Left lung (tissue), 10 donors: Measurements from ENCODE around the gene APOBEC3A. TPM values are rescaled to one million over a fixed set of nuclear protein-coding genes. Genes with fewer than 3 reads are reported as not detected.

Experiments used
- ATAC-seq: fragments of 200-7000 bp; cut with Tn5 transposase; one replicate; pipeline ENCODE4 v1.9.1; 2020; ENCODE audit warnings: moderate library complexity
- DNase-seq, 4 donors: peaks; one replicate each; pipeline ENCODE4 v3.0.0-alpha.2; 2013 to 2020
- H3K27ac ChIP-seq, 2 donors: fragments of 200-600 bp; sonication (generic) in 1 of 2; one replicate each; pipeline versions ENCODE4 v1.5.0 to v1.8.0; 2020 to 2021
- H3K27me3 ChIP-seq, 2 donors: fragments of 200-600 bp; sonication (generic) in 1 of 2; one replicate each; pipeline versions ENCODE4 v1.5.0 to v1.8.0; 2020 to 2021
- H3K36me3 ChIP-seq, 2 donors: fragments of 200-600 bp; sonication (generic) in 1 of 2; one replicate each; pipeline versions ENCODE4 v1.5.0 to v1.8.0; 2020 to 2021
- H3K4me1 ChIP-seq, 2 donors: fragments of 200-600 bp; one replicate each; pipeline ENCODE4 v1.8.0; 2021
- H3K4me3 ChIP-seq, 2 donors: fragments of 200-600 bp; sonication (generic) in 1 of 2; one replicate each; pipeline versions ENCODE4 v1.5.0 to v1.8.0; 2020 to 2021; ENCODE audit warnings: mild to moderate bottlenecking in 1 of 2
- H3K9me3 ChIP-seq, 2 donors: fragments of 200-600 bp; sonication (generic) in 1 of 2; one replicate each; pipeline versions ENCODE4 v1.5.0 to v1.8.0; 2020 to 2021
- CTCF ChIP-seq, 2 donors: fragments of 200-600 bp; sonication (generic) in 1 of 2; IDR thresholded peaks; one replicate each; pipeline versions ENCODE4 v1.5.0 to v1.8.0; 2021; ENCODE audit warnings: antibody characterized with exemption in 2 of 2
- intact Hi-C, 2 donors: fragments of 100-400 bp; cut with DNase I; formaldehyde crosslinking; loops; one replicate each; pipeline versions ENCODE4 v1.11.2 to v1.14.2; 2022
- polyA plus RNA-seq, 6 donors: library from polyadenylated mRNA; unstranded; fragments of 120-200 nt; gene quantifications; one replicate each; pipeline ENCODE4 v1.2.1, GENCODE V29; 2013; ENCODE audit not compliant: insufficient read length in 6 of 6
- total RNA-seq, 2 donors: library from RNA; stranded (reverse); fragmentation: NEBNext Ultra II Directional; extraction: Animal tissue kit (Norgen Biotek cat#: 25700); gene quantifications; one replicate each; pipeline ENCODE4 v1.2.1, GENCODE V29; 2021
- donor health status: DM: no; HTN: yes; CAD: no.
- donor health status: DM: no; HTN: no; CAD: no.

Gene APOBEC3A
- total and polyA plus RNA-seq, 8 donors, result 0.38 to 25.5 (median 0.52) TPM; not detected in 3

GRCh38 chr22:38946771-38947170 lies 10.6 kb upstream of the APOBEC3A start:
- Histone ChIP-seq H3K9me3 (no peaks in the 10 kb centered on the region), H3K36me3 (no peaks in the 10 kb centered on the region), H3K4me3 (no peak overlapping the region), H3K27ac (no peak overlapping the region), H3K4me1 (peaks cover 3 to 36% of the 10 kb centered on the region in 2 donors), H3K27me3 (peaks cover 0 to 6% of the 10 kb centered on the region in 2 donors)
- no peak for TF ChIP-seq CTCF (IDR thresholded peaks at IDR 0.05)
- intact Hi-C loops, result no loop called here
- ATAC-seq, result no peak
- peak in 1 of 4 donors; percentile 16 for DNase-seq

- peaks cover 3 to 36% of the 10 kb centered on the region in 2 donors for H3K4me1 ChIP-seq
- no peak overlapping the region for H3K4me3 ChIP-seq
- no peak for ATAC-seq
- H3K27me3 ChIP-seq, result peaks cover 0 to 6% of the 10 kb centered on the region in 2 donors
- no peaks in the 10 kb centered on the region for H3K36me3 ChIP-seq
- peak in 2 of 4 donors; percentile 11 to 30 for DNase-seq
- H3K9me3 ChIP-seq, result no peaks in the 10 kb centered on the region
- intact Hi-C loops, result no loop called here
- TF ChIP-seq CTCF (IDR thresholded peaks at IDR 0.05), result no peak
- no peak overlapping the region for H3K27ac ChIP-seq
Measured at GRCh38 chr22:38947321-38948140, 9.9 kb upstream of the APOBEC3A start.

- no peak overlapping the region for H3K27ac ChIP-seq
- ATAC-seq, result no peak
- intact Hi-C loops, result no loop called here
- no peak overlapping the region for H3K4me3 ChIP-seq
- TF ChIP-seq CTCF (IDR thresholded peaks at IDR 0.05), result no peak
- H3K9me3 ChIP-seq, result no peaks in the 10 kb centered on the region
- DNase-seq, result peak in 2 of 4 donors; percentile 14 to 45
- no peaks in the 10 kb centered on the region for H3K36me3 ChIP-seq
- H3K4me1 ChIP-seq, result peaks cover 3 to 36% of the 10 kb centered on the region in 2 donors
- peaks cover 0 to 6% of the 10 kb centered on the region in 2 donors for H3K27me3 ChIP-seq
Measured at GRCh38 chr22:38948181-38948940, 9.0 kb upstream of the APOBEC3A start.

- no peaks in the 10 kb centered on the region for H3K9me3 ChIP-seq
- intact Hi-C loops, result no loop called here
- peaks cover 0 to under 1% of the 10 kb centered on the region in 2 donors for H3K27me3 ChIP-seq
- no peak for ATAC-seq
- no peak for TF ChIP-seq CTCF (IDR thresholded peaks at IDR 0.05)
- no peak overlapping the region for H3K27ac ChIP-seq
- H3K36me3 ChIP-seq, result no peaks in the 10 kb centered on the region
- H3K4me1 ChIP-seq, result peaks cover 3 to 47% of the 10 kb centered on the region in 2 donors
- DNase-seq, result peak in 2 of 4 donors; percentile 20 to 53
- H3K4me3 ChIP-seq, result no peak overlapping the region
Measured at GRCh38 chr22:38949889-38950405, 7.5 kb upstream of the APOBEC3A start.
